ENCODE data around the gene WWOX. TPM values are rescaled to one million over a fixed set of nuclear protein-coding genes. Genes with fewer than 3 reads are reported as not detected.

Gene WWOX
- total RNA-seq, 1 experiment from 2014 or later, result 15.6 TPM

DNA sequence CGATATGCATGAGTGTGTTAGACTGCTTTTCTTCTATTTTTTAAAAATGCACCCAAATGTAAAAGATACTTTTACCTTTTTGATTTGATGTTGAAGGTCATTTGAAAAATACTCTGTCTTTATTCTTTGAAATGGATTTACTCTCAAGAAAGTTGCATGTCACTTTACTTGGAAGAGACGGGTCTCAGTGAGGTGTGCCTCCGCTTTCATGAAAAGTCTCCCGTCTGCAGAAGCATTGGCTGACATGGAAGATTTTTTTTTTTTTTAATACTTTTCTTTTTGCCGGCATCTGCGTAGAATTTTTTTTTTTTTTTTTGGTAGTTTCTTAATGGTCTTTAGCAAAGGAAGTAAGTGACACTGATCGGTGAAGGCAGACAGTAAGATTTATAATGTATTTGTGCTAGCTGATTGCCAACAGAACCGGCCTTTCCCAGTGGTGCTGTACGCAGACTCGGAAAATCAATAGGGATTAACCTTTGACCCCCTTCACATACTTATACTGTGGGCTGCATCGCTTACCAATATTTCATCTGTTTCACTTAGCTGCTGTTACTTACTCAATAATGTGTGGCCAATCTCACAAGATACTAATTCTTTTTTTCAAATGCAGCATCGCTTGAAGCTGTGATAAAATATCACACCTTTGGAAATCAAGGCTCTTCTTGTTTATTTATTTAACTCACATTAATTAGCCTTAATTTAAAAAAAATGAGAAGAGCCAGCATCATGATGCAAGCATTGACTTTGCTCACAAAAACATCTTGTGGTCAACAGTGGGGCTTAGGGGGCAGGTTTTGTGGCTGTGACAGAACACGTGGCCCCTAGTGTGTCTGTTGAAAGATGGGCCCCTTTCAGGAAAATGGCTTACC is 383.9 kb downstream of the WWOX start:
- Histone ChIP-seq H3K4me1 (ENCODE audit: insufficient read depth, low read length) (peaks cover 4% of the 10 kb centered on the region; the same call in 1 of the 2 replicates), H3K27me3 (ENCODE audit: insufficient read depth, low read length) (no peaks in the 10 kb centered on the region), H4K91ac (ENCODE audit: insufficient read length, low read depth, low read length) (no peak overlapping the region), H3K4me2 (ENCODE audit: insufficient read depth, insufficient read length, low read length) (no peak overlapping the region), H2AK5ac (ENCODE audit: insufficient read length, low read length) (no peak overlapping the region), H2AFZ (ENCODE audit: low read length) (no peak overlapping the region), H3K9me3 (ENCODE audit: control insufficient read depth, low read depth, low read length) (no peaks in the 10 kb centered on the region), H4K20me1 (ENCODE audit: control insufficient read depth, insufficient read depth, insufficient read length) (no peaks in the 10 kb centered on the region), H3K79me1 (ENCODE audit: insufficient read depth, low read depth, low read length, poor library complexity, severe bottlenecking) (no peaks in the 10 kb centered on the region), H3K18ac (ENCODE audit: insufficient read length, low read depth, low read length) (no peak overlapping the region), H3K23me2 (ENCODE audit: insufficient read length, low read depth, low read length, poor library complexity, severe bottlenecking) (no peaks in the 10 kb centered on the region), H2BK120ac (ENCODE audit: low read depth, low read length, poor library complexity, severe bottlenecking) (no peak overlapping the region), H2BK5ac (ENCODE audit: insufficient read length, low read length) (no peak overlapping the region), H3K27ac (ENCODE audit: insufficient read length, low read depth, low read length) (no peak overlapping the region), H3K79me2 (ENCODE audit: insufficient read depth, low read length) (no peaks in the 10 kb centered on the region), H3K9ac (ENCODE audit: extremely low read depth, insufficient read length, low read length) (no peak overlapping the region), H3K4ac (ENCODE audit: low read depth, low read length) (no peak overlapping the region), H3K14ac (ENCODE audit: insufficient read depth, low read length) (no peak overlapping the region), H2BK20ac (ENCODE audit: low read depth, low read length, poor library complexity, severe bottlenecking) (no peak overlapping the region), H2BK12ac (ENCODE audit: insufficient read length, low read depth, low read length) (no peak overlapping the region), H3K56ac (ENCODE audit: insufficient read length, low read depth, low read length) (no peak overlapping the region), H4K8ac (replicated peaks; ENCODE audit: insufficient read length, low read depth, low read length) (no peak overlapping the region), H3T11ph (ENCODE audit: low read length) (no peak overlapping the region), H2BK15ac (ENCODE audit: low read depth, low read length) (no peak overlapping the region), H4K5ac (ENCODE audit: insufficient read length, low read depth, low read length) (no peak overlapping the region), H3K23ac (ENCODE audit: insufficient read length, low read depth, low read length) (no peak overlapping the region)
- peaks cover 12 to 14% of the 10 kb centered on the region in 2 experiments for H3K4me1 Mint-ChIP-seq
- H3K27ac Mint-ChIP-seq, result no peak overlapping the region
- WGBS (ENCODE audit: extremely low coverage, insufficient read length, low lambda C conversion rate), result no CpG with 5 or more reads among the region's 13 CpGs
- TF ChIP-seq, protein P1, sequence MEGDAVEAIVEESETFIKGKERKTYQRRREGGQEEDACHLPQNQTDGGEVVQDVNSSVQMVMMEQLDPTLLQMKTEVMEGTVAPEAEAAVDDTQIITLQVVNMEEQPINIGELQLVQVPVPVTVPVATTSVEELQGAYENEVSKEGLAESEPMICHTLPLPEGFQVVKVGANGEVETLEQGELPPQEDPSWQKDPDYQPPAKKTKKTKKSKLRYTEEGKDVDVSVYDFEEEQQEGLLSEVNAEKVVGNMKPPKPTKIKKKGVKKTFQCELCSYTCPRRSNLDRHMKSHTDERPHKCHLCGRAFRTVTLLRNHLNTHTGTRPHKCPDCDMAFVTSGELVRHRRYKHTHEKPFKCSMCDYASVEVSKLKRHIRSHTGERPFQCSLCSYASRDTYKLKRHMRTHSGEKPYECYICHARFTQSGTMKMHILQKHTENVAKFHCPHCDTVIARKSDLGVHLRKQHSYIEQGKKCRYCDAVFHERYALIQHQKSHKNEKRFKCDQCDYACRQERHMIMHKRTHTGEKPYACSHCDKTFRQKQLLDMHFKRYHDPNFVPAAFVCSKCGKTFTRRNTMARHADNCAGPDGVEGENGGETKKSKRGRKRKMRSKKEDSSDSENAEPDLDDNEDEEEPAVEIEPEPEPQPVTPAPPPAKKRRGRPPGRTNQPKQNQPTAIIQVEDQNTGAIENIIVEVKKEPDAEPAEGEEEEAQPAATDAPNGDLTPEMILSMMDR (conservative IDR thresholded peaks at IDR 0.05), result no peak
- DNase-seq, result no peak
- no peaks in the 10 kb centered on the region for H3K9me3 Mint-ChIP-seq
- H3K27me3 Mint-ChIP-seq (ENCODE audit: low read depth), result no peaks in the 10 kb centered on the region; the same call in 1 of the 2 replicates
- H3K36me3 Mint-ChIP-seq (ENCODE audit: insufficient read depth in 1 of 3, low read depth in 3 of 3), result peaks cover 0 to 2% (median 0%) of the 10 kb centered on the region in 3 experiments; a peak in 2 of 7 replicates
- H3K4me3 Mint-ChIP-seq, result no peak overlapping the region
